ENCODE data around the gene PI4K2A.

The PI4K2A gene

DNA sequence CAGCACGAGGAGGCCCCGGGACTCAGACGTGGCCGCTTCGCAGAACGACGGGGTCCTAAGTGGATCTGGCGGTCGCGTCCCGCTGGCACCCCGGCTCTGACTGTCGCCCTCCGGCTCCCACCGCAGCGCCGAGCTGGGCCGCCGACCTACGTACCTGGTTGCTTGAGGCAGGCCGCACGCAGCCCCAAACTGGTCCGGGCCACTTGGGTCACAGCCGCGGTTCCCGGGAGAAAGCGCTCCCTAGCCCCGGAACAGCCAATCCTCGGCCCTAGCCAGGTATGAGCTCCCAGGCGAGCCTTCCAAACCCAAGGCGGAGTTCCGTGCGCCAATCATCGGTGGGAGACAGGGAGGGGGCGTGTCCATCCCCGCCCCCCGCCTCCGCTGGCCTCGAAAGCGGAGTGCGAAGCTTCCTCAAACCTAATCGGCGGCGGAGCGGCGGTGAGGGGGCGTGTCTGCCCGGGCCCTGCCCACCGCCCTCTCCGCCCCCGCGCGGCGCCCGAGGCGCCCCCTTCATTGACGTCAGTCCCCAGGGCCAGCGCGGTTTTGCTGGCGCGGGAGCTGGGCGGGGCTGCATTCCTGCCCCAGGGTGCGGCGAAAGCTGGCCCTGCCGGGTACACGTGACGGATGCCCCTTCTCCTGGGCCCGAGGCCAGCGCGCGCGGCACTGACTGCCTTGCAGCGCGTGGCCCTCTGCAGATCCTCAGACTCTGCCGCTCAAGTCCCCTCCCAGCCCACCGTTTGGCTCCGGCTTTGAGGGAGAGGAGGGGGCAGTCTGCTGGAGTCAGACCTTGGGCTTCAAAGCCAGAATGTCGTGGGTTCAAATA, 46.7 kb downstream of the PI4K2A start, which contains the start of gene AVPI1 (continued):
- TF ChIP-seq, protein P1, sequence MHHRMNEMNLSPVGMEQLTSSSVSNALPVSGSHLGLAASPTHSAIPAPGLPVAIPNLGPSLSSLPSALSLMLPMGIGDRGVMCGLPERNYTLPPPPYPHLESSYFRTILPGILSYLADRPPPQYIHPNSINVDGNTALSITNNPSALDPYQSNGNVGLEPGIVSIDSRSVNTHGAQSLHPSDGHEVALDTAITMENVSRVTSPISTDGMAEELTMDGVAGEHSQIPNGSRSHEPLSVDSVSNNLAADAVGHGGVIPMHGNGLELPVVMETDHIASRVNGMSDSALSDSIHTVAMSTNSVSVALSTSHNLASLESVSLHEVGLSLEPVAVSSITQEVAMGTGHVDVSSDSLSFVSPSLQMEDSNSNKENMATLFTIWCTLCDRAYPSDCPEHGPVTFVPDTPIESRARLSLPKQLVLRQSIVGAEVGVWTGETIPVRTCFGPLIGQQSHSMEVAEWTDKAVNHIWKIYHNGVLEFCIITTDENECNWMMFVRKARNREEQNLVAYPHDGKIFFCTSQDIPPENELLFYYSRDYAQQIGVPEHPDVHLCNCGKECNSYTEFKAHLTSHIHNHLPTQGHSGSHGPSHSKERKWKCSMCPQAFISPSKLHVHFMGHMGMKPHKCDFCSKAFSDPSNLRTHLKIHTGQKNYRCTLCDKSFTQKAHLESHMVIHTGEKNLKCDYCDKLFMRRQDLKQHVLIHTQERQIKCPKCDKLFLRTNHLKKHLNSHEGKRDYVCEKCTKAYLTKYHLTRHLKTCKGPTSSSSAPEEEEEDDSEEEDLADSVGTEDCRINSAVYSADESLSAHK (tag by site-specific recombination; IDR thresholded peaks at IDR 0.05): peak; percentile 83
- TF ChIP-seq ZNF654 (tag by site-specific recombination; IDR thresholded peaks at IDR 0.05; ENCODE audit: low read depth) (no peak), ZNF658 (tag by site-specific recombination; IDR thresholded peaks at IDR 0.05) (no peak), ZSCAN23 (tag by site-specific recombination; IDR thresholded peaks at IDR 0.05) (peak; percentile 55; the same call in 1 of the 2 replicates), KLF1 (tag by site-specific recombination; IDR thresholded peaks at IDR 0.05) (peak; percentile 100), TCF7L2 (IDR thresholded peaks at IDR 0.05; ENCODE audit: borderline replicate concordance, low read depth, low read length) (no peak), ZNF560 (tag by site-specific recombination; IDR thresholded peaks at IDR 0.05; ENCODE audit: borderline replicate concordance) (no peak), ZNF24 (tag by site-specific recombination; IDR thresholded peaks at IDR 0.05) (peak; percentile 76), ZNF157 (tag by site-specific recombination; IDR thresholded peaks at IDR 0.05) (no peak), ZNF302 (tag by site-specific recombination; IDR thresholded peaks at IDR 0.05; ENCODE audit: low read depth) (no peak), ZNF433 (tag by site-specific recombination; IDR thresholded peaks at IDR 0.05; ENCODE audit: low read depth) (no peak), ZNF558 (tag by site-specific recombination; IDR thresholded peaks at IDR 0.05) (no peak), GLIS2 (tag by site-specific recombination; IDR thresholded peaks at IDR 0.05) (peak; percentile 84), ZNF610 (tag by site-specific recombination; IDR thresholded peaks at IDR 0.05; ENCODE audit: borderline replicate concordance) (peak; percentile 88), ZNF629 (tag by site-specific recombination; IDR thresholded peaks at IDR 0.05) (peak; percentile 95), ZNF221 (tag by site-specific recombination; IDR thresholded peaks at IDR 0.05; ENCODE audit: borderline replicate concordance) (no peak), KLF8 (tag by site-specific recombination; IDR thresholded peaks at IDR 0.05) (peak; percentile 100), ZFP37 (tag by site-specific recombination; IDR thresholded peaks at IDR 0.05) (peak; percentile 71; the same call in 1 of the 2 replicates), RBAK (tag by site-specific recombination; IDR thresholded peaks at IDR 0.05) (no peak), SP2 (tag by site-specific recombination; IDR thresholded peaks at IDR 0.05) (peak; percentile 98), ZSCAN16 (tag by site-specific recombination; IDR thresholded peaks at IDR 0.05) (no peak), ZNF768 (tag by site-specific recombination; IDR thresholded peaks at IDR 0.05) (no peak), ZNF350 (tag by site-specific recombination; IDR thresholded peaks at IDR 0.05) (no peak), MEIS1 (CRISPR knock-in tag; IDR thresholded peaks at IDR 0.05; ENCODE audit: borderline replicate concordance) (no peak), GFI1B (tag by site-specific recombination; IDR thresholded peaks at IDR 0.05) (no peak), KLF7 (tag by site-specific recombination; IDR thresholded peaks at IDR 0.05; ENCODE audit: borderline replicate concordance) (peak; percentile 97)
- TF ChIP-seq, protein P2, sequence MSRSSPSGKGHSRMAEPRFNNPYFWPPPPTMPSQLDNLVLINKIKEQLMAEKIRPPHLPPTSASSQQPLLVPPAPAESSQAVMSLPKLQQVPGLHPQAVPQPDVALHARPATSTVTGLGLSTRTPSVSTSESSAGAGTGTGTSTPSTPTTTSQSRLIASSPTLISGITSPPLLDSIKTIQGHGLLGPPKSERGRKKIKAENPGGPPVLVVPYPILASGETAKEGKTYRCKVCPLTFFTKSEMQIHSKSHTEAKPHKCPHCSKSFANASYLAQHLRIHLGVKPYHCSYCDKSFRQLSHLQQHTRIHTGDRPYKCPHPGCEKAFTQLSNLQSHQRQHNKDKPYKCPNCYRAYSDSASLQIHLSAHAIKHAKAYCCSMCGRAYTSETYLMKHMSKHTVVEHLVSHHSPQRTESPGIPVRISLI (tag by site-specific recombination; IDR thresholded peaks at IDR 0.05): no peak
- TF ChIP-seq, protein P3, sequence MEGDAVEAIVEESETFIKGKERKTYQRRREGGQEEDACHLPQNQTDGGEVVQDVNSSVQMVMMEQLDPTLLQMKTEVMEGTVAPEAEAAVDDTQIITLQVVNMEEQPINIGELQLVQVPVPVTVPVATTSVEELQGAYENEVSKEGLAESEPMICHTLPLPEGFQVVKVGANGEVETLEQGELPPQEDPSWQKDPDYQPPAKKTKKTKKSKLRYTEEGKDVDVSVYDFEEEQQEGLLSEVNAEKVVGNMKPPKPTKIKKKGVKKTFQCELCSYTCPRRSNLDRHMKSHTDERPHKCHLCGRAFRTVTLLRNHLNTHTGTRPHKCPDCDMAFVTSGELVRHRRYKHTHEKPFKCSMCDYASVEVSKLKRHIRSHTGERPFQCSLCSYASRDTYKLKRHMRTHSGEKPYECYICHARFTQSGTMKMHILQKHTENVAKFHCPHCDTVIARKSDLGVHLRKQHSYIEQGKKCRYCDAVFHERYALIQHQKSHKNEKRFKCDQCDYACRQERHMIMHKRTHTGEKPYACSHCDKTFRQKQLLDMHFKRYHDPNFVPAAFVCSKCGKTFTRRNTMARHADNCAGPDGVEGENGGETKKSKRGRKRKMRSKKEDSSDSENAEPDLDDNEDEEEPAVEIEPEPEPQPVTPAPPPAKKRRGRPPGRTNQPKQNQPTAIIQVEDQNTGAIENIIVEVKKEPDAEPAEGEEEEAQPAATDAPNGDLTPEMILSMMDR (tag by site-specific recombination; IDR thresholded peaks at IDR 0.05): no peak
- TF ChIP-seq, protein P4, sequence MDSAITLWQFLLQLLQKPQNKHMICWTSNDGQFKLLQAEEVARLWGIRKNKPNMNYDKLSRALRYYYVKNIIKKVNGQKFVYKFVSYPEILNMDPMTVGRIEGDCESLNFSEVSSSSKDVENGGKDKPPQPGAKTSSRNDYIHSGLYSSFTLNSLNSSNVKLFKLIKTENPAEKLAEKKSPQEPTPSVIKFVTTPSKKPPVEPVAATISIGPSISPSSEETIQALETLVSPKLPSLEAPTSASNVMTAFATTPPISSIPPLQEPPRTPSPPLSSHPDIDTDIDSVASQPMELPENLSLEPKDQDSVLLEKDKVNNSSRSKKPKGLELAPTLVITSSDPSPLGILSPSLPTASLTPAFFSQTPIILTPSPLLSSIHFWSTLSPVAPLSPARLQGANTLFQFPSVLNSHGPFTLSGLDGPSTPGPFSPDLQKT (IDR thresholded peaks at IDR 0.05; ENCODE audit: borderline replicate concordance, low read depth, low read length): no peak
- TF ChIP-seq, protein P5, sequence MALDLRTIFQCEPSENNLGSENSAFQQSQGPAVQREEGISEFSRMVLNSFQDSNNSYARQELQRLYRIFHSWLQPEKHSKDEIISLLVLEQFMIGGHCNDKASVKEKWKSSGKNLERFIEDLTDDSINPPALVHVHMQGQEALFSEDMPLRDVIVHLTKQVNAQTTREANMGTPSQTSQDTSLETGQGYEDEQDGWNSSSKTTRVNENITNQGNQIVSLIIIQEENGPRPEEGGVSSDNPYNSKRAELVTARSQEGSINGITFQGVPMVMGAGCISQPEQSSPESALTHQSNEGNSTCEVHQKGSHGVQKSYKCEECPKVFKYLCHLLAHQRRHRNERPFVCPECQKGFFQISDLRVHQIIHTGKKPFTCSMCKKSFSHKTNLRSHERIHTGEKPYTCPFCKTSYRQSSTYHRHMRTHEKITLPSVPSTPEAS (tag by site-specific recombination; IDR thresholded peaks at IDR 0.05): no peak
- TF ChIP-seq, protein P6, sequence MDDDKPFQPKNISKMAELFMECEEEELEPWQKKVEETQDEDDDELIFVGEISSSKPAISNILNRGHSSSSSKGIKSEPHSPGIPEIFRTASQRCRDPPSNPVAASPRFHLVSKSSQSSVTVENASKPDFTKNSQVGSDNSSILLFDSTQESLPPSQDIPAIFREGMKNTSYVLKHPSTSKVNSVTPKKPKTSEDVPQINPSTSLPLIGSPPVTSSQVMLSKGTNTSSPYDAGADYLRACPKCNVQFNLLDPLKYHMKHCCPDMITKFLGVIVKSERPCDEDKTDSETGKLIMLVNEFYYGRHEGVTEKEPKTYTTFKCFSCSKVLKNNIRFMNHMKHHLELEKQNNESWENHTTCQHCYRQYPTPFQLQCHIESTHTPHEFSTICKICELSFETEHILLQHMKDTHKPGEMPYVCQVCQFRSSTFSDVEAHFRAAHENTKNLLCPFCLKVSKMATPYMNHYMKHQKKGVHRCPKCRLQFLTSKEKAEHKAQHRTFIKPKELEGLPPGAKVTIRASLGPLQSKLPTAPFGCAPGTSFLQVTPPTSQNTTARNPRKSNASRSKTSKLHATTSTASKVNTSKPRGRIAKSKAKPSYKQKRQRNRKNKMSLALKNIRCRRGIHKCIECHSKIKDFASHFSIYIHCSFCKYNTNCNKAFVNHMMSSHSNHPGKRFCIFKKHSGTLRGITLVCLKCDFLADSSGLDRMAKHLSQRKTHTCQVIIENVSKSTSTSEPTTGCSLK (tag by site-specific recombination; IDR thresholded peaks at IDR 0.05): no peak
